ENCODE data around the gene BTN3A1.
A peak's percentile ranks its signal among the peaks of the same experiment; 100 is the strongest.

BTN3A1 gene

DNA sequence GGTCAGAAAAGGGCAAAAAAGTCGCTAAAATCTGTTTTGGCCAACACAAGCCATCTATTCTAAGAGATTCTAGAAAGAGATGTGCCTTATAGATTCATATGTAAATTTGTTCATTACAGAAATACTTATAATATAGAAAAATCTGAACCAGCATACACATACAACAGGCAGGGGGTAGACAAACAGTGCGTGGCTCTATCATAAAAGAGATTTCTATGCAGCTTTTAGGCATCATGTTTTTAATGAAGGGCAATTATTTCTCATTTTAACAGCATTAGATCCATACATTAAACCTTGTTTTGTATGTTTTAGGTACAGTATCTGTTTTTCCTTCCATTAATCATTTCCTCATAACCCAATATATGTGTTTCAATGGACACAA, 38.9 kb downstream of the BTN3A1 start:
- CTCF ChIA-PET: interaction anchor here (0.6 to 0.7 kb wide), 2 partner anchors 29 to 131 kb away, joined by 3 read pairs; no protein-coding TSS in a partner anchor
- no peaks in the 10 kb centered on the region for H3K9me3 ChIP-seq (ENCODE audit: control insufficient read depth, insufficient read depth, low read depth, low read length)
- H3K4me1 ChIP-seq (ENCODE audit: control insufficient read depth, insufficient read depth, low read length): no peaks in the 10 kb centered on the region
- POLR2A ChIA-PET: interaction anchor here (1.0 kb wide), 1 partner anchor 92 kb away, joined by 3 read pairs; no protein-coding TSS in a partner anchor
- TF ChIP-seq ZNF600 (tag by site-specific recombination; IDR thresholded peaks at IDR 0.05) (no peak), ZNF791 (tag by site-specific recombination; IDR thresholded peaks at IDR 0.05) (no peak), ZNF391 (tag by site-specific recombination; IDR thresholded peaks at IDR 0.05; ENCODE audit: borderline replicate concordance, low read depth) (no peak), ZNF2 (tag by site-specific recombination; IDR thresholded peaks at IDR 0.05) (no peak), ZNF639 (tag by site-specific recombination; IDR thresholded peaks at IDR 0.05) (no peak), KLF16 (tag by site-specific recombination; IDR thresholded peaks at IDR 0.05) (no peak), AEBP2 (tag by site-specific recombination; IDR thresholded peaks at IDR 0.05; ENCODE audit: borderline replicate concordance) (no peak), ZXDB (tag by site-specific recombination; IDR thresholded peaks at IDR 0.05) (no peak), ZNF132 (tag by site-specific recombination; IDR thresholded peaks at IDR 0.05; ENCODE audit: borderline replicate concordance) (no peak), REPIN1 (tag by site-specific recombination; IDR thresholded peaks at IDR 0.05; ENCODE audit: low read depth) (no peak), TCF7L2 (IDR thresholded peaks at IDR 0.05; ENCODE audit: borderline replicate concordance, low read depth, low read length) (no peak)
- no peaks in the 10 kb centered on the region for H3K36me3 ChIP-seq (ENCODE audit: control insufficient read depth in 2 of 2, insufficient read depth in 1 of 2, low read length in 2 of 2)
- no peak overlapping the region for H3K27ac ChIP-seq (ENCODE audit: extremely low read depth, low read depth, low read length)
- peak overlapping the region; percentile 49 for H3K4me3 ChIP-seq (ENCODE audit: low read depth, low read length)

- TF ChIP-seq MEIS1 (CRISPR knock-in tag; IDR thresholded peaks at IDR 0.05; ENCODE audit: borderline replicate concordance): no peak
- peak; percentile 84 for TF ChIP-seq ZNF341 (tag by site-specific recombination; IDR thresholded peaks at IDR 0.05; ENCODE audit: low read depth)
- no peak for TF ChIP-seq ZNF658 (tag by site-specific recombination; IDR thresholded peaks at IDR 0.05)
- ChIA-PET POLR2A (no interaction called here), CTCF (interaction anchor here (1.8 kb wide), 1 partner anchor 100 kb away, joined by 9 read pairs; no protein-coding TSS in a partner anchor)
- Histone ChIP-seq H3K4me3 (ENCODE audit: low read depth, low read length) (no peak overlapping the region), H3K27ac (ENCODE audit: extremely low read depth, low read depth, low read length) (no peak overlapping the region), H3K36me3 (ENCODE audit: control insufficient read depth in 2 of 2, insufficient read depth in 1 of 2, low read length in 2 of 2) (no peaks in the 10 kb centered on the region), H3K4me1 (ENCODE audit: control insufficient read depth, insufficient read depth, low read length) (no peaks in the 10 kb centered on the region), H3K9me3 (ENCODE audit: control insufficient read depth, insufficient read depth, low read depth, low read length) (no peaks in the 10 kb centered on the region)
Measured at GRCh38 chr6:26441977-26442376, 39.9 kb downstream of the BTN3A1 start.

DNA sequence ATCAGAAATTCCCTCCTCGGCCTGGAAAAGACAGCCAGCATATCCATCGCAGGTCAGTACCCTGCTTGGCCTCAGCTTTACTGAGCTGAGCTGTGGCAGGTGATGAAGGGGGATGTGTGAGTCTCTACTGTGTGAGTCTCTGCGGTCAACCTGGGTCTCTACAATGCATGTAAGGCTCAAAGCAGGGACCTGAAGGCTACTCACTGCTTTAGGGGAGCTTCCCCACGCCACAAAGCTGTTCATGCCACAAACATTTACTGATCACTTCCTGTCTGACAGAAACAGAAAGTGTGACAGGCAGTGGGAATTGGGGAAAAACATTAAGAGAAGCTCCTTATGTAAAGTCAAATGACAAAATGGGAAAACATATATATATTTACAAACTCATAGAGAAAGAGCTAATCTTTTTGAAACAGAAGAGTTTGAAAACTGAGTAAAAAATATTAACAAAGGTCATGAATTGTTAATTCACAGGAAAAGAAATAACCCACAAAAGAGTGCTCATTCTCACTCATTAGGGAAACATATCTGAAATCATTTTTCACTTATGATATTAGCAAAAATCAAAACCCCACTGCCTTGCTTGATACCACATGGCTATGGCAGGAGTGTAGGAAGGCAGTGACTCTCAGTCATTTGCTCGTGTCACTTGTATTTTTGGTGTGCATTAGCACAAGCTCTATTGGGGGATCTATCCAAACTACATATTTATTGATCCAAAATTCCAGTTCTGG, 44.0 kb downstream of the BTN3A1 start:
- ChIA-PET POLR2A (interaction anchor here (0.5 kb wide), 1 partner anchor 122 kb away, joined by 3 read pairs; no protein-coding TSS in a partner anchor), CTCF (interaction anchor here (0.6 to 1.4 kb wide), 4 partner anchors 27 to 105 kb away, joined by 3 to 6 read pairs (median 4); no protein-coding TSS in a partner anchor)

More for the DNA sequence above, 44.0 kb downstream of the BTN3A1 start:
- TF ChIP-seq PRDM2 (tag by site-specific recombination; IDR thresholded peaks at IDR 0.05; ENCODE audit: borderline replicate concordance): no peak
- TF ChIP-seq ZNF184 (tag by site-specific recombination; IDR thresholded peaks at IDR 0.05): no peak
- TF ChIP-seq RBAK (tag by site-specific recombination; IDR thresholded peaks at IDR 0.05): no peak
- no peak for TF ChIP-seq ZNF777 (tag by site-specific recombination; IDR thresholded peaks at IDR 0.05; ENCODE audit: borderline replicate concordance)
- no peak for TF ChIP-seq HOXD13 (CRISPR knock-in tag; IDR thresholded peaks at IDR 0.05; ENCODE audit: borderline replicate concordance)
- TF ChIP-seq ZNF785 (tag by site-specific recombination; IDR thresholded peaks at IDR 0.05): no peak
- no peak for TF ChIP-seq ZNF792 (tag by site-specific recombination; IDR thresholded peaks at IDR 0.05)
- no peak for TF ChIP-seq ZBTB8A (tag by site-specific recombination; IDR thresholded peaks at IDR 0.05)
- TF ChIP-seq HOXA7 (CRISPR knock-in tag; IDR thresholded peaks at IDR 0.05; ENCODE audit: borderline replicate concordance): no peak
- TF ChIP-seq ZBTB1 (tag by site-specific recombination; IDR thresholded peaks at IDR 0.05): no peak
- Histone ChIP-seq H3K4me1 (ENCODE audit: control insufficient read depth, insufficient read depth, low read length) (no peaks in the 10 kb centered on the region), H3K4me3 (ENCODE audit: low read depth, low read length) (no peak overlapping the region), H3K36me3 (ENCODE audit: control insufficient read depth in 2 of 2, insufficient read depth in 1 of 2, low read length in 2 of 2) (no peaks in the 10 kb centered on the region), H3K9me3 (ENCODE audit: control insufficient read depth, insufficient read depth, low read depth, low read length) (no peaks in the 10 kb centered on the region), H3K27ac (ENCODE audit: extremely low read depth, low read depth, low read length) (no peak overlapping the region)
